ENCODE measurements around the gene CATSPERD.

CATSPERD gene

DNA sequence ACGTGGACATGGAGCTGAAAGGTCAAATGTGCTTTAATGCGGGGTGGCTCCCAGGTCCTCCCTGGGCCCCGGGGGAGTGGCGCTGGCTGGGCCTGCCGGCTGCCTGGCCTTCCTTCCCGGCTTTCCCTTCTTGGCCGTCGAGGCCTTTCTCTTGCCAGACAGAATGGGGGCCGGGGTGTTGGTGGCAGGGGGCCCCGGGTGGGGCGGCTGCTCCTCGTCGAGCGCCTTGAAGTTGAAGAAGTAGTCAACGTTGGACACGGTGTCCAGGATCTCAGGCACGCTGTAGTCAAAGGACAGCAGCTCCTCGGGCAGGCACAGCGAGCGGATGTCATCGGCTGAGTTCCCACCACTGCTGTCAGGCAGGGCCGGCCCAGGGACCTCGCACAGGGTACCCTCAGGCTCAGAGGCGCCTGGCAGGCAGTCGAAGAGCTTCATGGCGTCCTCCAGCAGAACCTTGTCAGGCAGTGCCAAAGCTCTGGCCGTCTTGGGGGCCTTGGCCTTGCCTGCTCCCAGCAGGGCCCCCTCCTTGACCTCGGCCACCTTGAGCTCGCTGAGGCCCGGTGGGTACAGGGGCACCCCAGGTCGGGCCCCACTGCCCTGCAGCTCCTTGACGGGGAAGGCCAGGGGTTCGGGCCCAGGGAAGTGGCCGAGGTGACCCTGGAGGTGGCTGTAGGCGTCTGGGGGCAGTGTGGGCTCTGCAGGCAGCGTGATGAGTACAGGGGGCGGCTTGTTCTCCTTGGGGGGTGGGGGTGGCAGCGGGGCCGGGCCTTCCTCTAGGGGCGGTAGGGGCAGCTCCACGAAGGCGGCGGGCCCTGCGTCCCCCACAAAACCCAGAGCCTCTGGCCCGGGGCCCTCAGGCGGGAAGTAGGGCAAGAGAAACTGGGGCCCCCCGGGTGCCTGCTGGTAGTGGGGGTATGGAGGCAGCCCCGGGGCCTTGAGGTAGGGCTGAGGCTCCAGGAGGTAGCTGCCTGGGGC, 62.8 kb downstream of the CATSPERD start:
- no peak for DNase-seq (ENCODE audit: low read depth in 4 of 4, low spot score in 1 of 4)

DNA sequence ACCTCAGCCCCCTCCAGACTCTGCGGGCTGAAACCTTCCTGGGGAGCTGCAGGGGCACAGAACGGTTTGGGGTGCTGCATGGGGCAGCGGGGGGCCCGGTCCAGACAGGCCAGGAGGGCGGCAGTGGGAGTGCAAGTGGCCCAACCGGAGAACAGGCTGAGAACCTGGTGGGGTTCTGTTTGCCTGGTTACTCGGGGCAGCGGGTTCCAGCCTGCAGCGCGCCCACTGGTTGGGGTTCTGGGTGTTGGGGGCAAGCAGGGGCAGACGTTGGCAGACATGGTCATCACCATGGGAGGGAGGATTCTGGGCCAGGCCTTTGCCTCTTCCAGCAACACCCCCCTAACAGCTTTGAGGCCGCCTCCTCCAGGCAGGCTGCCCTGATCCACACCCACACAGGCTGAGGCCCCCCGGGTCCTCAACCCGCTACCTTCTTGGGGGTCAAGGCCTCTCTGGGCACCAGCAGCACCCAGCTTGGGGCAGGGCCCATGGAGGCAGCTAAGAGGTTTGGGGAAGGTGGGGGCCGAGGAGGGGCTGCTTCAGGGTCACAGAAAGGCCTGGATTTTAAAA, 64.2 kb downstream of the CATSPERD start, which contains the start of gene PRR22:
Gene PRR22, minus strand, starts transcription at position 166 of the 567 bp plus-strand sequence. Its CDS starts 86 bp downstream, at position 80.
- DNase-seq (ENCODE audit: low read depth in 4 of 4, low spot score in 1 of 4), result no peak

DNA sequence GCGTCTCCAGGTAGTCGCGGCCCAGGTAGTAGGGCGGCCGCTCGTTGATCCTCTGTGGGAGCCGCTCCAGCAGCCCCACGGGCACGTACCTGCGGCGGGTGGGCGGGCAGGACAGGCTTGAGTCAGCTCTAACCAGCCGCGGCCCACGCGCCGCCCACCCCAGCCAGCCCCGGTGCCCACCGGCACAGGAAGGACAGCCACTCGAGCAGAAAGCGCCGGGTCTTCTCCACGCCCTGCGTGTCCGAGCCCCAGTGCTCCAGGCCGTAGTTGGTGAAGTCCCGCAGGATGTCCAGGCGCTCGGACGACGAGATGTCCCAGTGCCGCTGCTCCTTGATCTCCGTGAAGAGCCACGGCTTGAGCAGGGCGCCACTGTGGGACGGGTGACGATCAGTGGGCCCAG, 65.0 kb downstream of the CATSPERD start:
- no peak for DNase-seq (ENCODE audit: low read depth in 4 of 4, low spot score in 1 of 4)

DNA sequence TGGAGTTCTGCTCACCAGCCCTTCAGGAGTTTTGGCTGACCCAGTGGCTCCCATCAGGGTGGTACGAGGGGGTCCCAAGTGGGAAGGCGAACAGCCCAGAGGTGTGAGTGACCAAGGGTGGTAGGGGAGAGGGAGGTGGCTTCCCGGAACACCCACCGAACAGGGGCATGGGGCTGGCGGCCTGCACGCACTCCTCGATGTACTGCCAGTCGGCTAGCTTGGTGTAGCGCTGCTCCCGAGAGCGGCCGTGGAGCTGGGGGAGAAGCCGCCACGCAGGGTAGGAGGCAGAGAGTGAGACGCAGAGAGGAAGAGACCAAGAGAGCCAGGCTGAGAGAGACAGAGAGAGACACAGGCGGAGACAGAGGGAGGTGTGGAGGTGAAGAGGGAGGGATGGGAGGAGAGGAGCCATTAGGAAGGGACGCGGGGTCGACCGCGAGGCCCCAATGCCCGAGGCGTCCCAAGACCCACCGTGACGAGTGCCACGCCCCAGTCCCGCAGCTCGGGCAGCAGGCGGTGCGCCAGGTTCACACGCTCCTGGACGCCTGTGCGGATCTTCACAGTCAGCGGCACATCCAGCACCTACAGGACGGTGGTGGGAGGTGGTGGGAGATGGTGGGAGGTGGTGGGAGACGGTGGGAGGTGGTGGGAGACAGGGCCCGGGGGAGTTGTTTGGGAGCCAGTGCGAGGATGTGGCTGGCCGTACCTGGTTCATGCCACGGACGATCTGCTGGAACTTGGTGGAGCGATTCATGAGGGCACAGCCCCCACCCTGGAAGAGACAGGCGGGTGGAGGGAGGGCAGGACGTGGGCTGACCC, 66.4 kb downstream of the CATSPERD start:
- no peak for DNase-seq (ENCODE audit: low read depth in 4 of 4, low spot score in 1 of 4)

DNA sequence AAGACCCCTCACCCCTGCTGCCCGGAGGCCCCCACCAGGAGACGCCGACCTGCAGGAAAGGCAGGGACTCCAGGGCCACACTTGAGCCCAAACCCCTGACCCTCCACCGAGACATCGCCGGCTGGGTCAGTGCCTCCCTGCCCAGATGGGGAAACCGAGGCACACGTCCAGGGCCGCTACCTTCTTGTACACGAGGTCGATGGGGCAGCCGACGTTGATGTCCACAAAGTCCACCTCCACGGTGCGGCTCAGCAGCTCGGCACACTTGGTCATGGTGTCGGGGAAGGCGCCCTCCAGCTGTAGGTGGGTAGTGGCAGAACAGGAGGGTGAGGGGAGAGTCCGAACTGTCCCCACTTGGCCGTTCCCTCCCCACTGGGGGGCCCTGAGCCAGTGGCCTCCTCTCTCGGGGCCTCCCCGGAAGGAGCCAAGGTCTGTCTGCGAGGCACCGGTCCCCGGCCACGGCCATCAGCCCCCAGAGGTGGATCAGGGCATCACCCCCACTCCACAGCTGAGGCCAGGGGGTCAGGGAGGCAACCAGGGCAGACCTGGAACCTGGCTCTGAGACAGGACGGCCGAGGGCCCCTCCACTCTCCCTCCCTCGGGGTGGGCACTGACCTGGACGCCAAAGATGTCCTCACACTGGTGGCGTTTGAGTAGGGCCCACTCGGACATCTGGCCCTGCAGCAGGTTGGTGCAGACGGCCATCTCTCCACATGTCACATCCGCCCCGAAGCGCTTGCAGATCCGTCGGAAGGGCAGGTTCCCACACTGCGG, 67.2 kb downstream of the CATSPERD start:
- DNase-seq (ENCODE audit: low read depth in 4 of 4, low spot score in 1 of 4), result no peak

DNA sequence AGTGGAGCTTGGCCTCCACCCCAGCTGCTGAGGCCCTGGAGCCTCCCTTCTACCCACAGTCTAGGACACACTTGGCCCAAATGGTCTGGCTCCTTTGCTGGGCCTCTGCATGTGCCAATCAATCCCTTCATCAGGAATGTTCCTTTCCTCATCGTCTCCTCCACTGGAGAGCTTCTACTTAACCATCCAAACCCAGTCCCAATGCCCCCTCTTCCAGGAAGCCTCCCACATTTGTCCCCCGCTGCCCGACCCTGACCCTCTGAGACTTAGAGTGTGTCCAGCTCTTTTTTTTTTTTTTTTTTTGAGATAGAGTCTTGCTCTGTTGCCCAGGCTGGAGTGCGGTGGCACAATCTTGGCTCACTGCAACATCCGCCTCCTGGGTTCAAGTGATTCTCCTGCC, 68.0 kb downstream of the CATSPERD start:
- no peak for DNase-seq (ENCODE audit: low read depth in 4 of 4, low spot score in 1 of 4)

DNA sequence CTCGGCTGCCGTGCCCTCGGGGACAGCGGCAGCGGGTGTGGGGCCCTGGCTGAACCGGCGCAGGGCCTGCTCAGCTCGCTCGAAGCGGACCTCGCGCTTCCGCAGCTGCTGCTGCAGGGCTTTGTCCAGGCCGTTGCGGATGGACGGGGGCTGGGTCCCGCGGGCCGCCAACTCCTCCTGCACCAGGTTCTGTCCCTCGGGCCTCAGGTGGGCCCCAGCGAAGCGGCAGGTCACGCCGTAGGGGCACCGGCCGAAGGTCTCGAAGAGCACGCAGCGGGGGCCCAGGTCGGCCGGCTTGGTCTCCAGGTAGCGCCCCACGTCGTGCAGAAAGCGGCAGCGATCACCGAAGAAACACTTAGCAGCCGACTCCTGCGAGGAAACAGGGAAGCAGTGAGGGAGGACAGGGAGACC, 68.9 kb downstream of the CATSPERD start:
- no peak for DNase-seq (ENCODE audit: low read depth in 4 of 4, low spot score in 1 of 4)

DNA sequence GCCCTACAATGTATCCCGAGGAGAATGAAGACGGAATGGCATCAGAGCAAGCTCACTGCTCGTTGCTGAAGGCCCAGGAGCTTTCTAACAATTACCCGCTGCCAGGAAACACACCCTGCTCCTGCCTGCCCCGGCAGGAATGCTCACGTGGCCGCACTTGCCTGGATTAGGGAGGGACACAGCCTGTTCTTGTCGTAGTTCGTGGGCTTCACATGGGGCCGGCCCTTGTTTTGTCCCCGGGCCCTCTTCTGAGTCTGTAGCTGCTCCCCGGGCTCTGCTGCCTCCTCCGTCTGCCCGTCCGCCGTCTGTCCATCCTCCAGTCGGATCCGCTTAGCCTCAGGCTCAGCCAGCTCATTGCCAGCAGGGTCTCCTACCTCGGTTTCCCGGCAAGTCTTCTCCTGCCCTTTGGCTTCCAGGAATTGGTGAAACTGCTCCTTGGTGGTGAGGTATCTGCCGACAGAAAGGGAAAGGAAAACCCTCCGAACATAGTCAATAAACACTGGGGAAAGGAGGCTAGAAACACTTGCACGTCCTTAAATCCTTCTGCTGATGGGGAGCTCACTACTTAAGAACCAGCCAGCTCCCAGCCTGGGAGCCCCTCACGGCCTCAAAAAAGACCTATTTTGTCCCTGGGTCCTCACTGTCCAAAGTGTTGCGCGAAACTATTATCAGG, 69.6 kb downstream of the CATSPERD start:
- DNase-seq (ENCODE audit: low read depth in 4 of 4, low spot score in 1 of 4), result no peak

DNA sequence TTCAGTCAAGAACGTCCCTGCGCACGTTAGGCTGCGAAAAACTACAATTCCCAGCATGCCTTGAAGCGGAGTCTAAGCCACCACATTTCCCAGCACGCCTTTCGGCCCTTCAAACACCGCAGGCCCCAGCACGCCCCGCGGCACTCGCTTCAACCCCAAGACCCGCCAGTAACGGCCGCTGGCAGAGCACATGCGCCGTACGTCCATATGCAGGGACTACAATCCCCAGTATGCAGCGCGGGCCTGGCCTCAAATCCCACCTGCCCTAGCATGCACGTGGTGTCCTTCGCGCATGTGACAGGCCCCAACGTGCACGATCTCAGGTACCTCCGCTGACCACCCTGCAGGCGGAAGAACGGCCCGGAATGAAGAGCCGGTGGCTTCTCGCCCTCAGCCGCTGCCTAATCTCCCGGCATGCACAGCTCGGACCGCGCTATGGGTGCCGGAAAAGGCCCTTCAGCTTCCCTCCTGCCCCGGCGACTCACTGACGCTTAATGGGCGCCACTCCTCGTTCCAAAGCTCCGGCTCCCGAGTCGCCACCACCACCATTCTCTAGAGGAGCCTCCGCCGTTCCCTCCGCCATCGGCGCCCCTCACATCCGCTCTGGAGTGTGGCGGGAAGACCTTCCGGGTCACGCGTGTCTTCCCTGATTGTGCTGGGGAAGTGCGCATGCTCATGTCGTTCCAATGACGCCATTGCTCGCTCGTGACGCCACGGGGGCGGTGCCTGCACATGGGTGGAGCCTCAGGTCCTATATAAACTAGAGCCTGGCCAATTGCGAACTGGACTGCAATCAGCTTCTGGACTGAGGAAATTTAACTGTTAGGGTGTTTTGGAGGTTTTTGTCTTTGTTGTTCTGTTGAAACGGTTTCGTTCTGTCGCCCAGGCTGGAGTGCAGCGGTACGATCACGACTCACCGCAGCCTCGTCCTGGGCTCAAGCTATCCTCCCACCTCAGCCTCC, 70.4 kb downstream of the CATSPERD start, which contains the start of gene DUS3L:
Gene DUS3L, minus strand, starts transcription at position 605 of the 962 bp plus-strand sequence. Its CDS starts 22 bp downstream, at position 583.
- peak; percentile 85 to 95 (median 90) for DNase-seq (ENCODE audit: low read depth in 4 of 4, low spot score in 1 of 4)

DNA sequence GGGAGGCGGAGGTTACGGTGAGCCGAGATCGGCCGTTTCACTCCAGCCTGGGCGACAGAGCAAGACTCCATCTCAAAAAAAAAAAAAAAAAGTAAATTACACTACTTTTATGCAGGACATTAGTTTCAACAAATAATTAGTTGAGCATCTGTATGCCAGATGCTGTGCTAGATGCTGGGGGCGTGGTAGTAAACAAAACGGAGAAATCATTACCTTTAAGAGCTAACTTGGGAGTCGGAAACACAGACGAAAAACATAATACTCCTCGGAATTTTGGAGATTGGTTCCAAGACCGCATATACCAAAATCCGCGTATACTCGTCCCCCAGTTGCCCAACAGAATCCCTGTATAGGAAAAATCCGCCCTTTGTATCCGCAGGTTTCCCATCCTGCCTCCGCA, 71.8 kb downstream of the CATSPERD start:
- DNase-seq (ENCODE audit: low read depth in 4 of 4, low spot score in 1 of 4), result no peak

DNA sequence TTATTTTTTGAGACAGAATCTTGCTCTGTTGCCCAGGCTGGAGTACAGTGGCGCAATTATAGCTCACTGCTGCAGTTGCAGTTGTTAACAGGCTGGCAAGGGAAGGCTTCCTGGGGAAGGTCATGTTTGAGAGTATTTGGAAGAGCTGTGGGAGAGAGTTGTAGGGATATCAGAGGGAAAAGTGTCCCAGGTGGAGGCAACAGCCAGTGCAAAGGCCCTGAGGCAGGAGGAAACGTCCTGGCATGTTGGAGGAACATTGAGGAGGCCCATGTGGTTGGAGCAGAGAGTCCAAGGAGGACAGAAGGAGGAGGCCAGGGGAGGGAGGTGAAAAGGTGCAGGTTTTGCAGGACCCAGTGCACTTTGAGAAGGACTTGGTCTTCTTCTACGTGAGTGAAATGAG, 72.8 kb downstream of the CATSPERD start:
- no peak for DNase-seq (ENCODE audit: low read depth in 4 of 4, low spot score in 1 of 4)

DNA sequence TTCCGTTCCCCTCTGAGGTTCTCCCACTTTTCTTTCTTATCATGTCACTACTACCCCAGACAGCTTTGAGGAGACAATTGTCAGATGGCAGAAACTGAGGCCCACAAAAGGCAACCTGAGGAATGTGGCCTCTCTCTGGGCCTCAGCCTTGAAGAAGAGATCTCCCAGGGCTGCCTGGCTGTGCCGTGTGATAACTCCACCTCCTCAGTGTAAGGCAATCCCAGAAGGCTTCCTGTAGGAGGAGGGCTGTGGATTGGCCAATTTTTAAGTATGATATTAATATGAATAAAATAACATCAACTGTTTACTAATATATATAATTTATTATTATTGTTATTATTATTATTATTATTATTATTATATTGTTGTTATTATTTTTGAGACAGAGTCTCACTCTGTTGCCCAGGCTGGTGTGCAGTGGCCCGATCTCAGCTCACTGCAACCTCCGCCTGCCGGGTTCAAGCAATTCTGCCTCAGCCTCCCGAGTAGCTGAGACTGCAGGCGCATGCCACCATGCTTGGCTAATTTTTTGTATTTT, 75.0 kb downstream of the CATSPERD start:
- no peak for DNase-seq (ENCODE audit: low read depth in 4 of 4, low spot score in 1 of 4)

DNA sequence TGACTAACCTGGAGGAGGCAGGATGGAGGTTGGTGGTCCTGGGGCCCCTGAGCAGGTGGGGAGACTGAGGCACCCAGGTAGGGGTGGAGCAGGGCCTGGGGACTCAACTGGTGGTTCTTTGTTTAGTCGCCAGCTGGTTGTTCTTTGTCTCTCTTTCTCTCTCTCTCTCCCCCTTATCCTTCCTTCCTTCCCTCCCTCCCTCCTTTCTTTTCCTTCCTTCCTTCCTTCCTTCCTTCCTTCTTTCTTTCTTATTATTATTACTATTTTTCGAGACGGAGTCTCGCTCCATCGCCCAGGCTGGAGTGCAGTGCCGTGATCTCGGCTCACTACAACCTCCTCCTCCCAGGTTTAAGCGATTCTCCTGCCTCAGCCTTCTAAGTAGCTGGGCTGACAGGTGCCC, 77.8 kb downstream of the CATSPERD start:
- no peak for DNase-seq (ENCODE audit: low read depth in 4 of 4, low spot score in 1 of 4)

DNA sequence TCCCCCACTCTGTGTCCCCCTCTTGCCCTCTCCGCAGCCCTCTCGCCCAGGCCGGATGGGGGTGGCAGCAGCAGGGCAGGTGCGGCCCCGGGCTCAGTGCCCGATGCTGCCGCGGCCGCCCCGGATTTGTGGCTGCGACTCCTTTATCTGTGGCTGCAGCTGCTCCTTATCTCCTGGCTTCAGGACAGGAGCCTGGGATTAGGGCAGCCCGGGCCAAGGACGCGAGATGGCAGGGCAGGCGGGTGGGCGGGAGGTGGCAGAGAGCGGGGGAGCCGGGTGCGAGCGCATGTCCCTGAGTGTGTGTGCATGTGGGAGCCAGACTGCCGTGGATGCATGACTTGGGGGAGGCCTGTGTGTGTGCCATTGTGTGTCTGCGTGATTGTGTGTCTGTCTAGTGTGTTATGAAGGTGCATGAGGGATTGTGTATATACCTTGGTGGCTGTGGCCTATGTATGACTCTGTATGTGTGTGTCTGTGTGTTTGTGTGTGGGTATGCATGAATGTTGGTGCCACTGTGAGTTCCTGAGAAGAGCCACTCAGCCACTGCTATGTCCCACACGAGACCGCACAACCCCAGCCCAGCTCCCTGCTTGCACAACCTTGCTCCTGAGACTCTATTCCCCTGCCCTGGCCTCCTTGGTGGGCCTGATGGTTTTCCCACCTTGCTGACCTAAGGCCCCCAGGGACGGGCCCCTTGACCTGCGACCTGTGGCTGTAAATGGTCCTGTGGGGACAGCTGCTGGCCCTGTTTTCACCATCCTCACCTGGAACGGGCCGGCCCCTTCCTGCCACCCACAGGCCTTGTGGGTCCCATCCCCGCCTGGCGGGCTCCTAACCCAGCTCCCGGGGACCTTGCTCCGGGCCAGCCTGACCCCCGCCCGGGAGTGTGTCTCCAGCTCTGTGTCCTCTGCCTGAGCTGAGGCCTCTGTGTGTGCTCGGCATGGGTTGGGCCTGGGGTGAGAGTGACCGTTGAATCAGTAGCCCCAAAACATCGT, 79.1 kb downstream of the CATSPERD start:
- no peak for DNase-seq (ENCODE audit: low read depth in 4 of 4, low spot score in 1 of 4)

DNA sequence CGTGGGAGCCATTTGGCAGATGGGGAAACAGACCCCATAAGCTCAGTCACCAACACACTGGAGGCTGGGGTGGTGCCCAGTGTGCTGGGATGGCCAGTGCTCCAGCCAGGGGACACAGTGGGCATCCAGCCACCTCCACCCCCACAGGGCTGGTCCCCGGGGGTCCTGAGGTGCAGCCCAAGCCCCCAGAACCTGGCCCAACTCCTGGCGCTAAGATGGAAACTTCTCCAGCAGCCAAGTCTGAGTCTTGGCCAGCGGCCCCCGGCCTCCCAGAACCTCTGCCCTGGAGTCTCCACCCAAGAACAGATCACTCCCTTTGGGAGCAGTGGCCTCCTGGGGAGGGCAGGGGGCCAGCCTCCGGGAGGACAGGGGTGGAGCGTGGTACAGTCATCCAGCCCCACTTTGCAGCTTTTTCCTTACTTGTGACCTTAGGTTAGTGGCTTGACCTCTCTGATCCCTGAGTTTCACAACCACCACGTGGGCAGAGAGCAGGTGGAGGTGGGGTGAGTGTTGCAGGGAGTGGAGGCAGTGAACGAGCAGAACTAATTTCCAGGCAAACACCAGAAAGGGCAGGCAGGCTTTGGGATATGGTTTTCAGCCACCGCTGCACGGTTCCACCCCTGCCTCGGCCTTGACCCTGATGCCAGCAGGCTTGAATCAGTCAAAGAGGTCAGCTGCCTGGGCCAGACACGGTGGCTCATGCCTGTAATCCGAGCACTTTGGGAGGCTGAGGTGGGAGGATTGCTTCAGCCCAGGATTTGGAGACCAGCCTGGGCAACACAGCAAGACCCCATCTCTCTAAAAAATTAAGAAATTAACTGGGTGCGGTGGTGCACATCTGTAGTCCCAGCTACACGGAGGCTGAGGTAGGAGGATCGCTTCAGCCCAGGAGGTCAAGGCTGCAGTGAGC, 80.2 kb downstream of the CATSPERD start:
- no peak for DNase-seq (ENCODE audit: low read depth in 4 of 4, low spot score in 1 of 4)

Measured in stimulated activated CD4-positive, alpha-beta T cell treated with anti-CD3 and anti-CD28 coated beads, Interleukin-1b, Interleukin-23, amount 100 ng/mL, for 24 hours (primary cell).